ENCODE data around the gene FOXS1.

Gene FOXS1

DNA sequence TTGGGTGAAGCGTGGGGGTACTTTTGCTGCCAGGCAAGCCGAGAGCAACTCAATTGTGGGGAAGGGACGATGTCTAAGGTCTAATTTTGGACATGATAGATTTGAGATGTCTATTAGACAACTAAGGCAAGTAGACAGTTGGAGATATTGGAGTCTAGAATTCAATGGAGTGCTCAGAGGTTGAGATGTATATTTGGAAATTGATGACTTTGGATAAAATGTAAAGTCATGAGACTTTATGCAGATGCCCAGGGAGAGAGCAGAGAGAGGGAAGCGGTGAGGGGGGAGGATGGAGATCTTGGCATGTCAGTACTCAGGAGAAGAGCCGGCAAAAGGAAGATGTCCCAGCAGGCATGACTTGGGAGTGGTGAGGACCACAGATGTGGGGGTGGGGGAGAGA, 19.3 kb downstream of the FOXS1 start:
- H3K4me2 ChIP-seq (ENCODE audit: low read depth, low read length), result no peak overlapping the region
- no peaks in the 10 kb centered on the region for H4K20me1 ChIP-seq (ENCODE audit: insufficient read depth, low read length)
- no peaks in the 10 kb centered on the region for H3K79me2 ChIP-seq (ENCODE audit: low read length)
- no peak overlapping the region for H3K4me3 ChIP-seq (ENCODE audit: low read length)
- no peak overlapping the region for H3K27ac ChIP-seq (ENCODE audit: low read length)
- H2AFZ ChIP-seq (ENCODE audit: low read length), result no peak overlapping the region
- H3K4me1 ChIP-seq (ENCODE audit: low read length), result peaks cover 17% of the 10 kb centered on the region
- no peak overlapping the region for H3K9ac ChIP-seq (ENCODE audit: low read length)
- no peaks in the 10 kb centered on the region for H3K9me2 ChIP-seq (replicated peaks; ENCODE audit: insufficient read depth, low read length)
- no peaks in the 10 kb centered on the region for H3K9me3 ChIP-seq (replicated peaks; ENCODE audit: insufficient read depth, low read length)
- no peaks in the 10 kb centered on the region for H3F3A ChIP-seq (ENCODE audit: insufficient read depth, low read length)
- no peak for DNase-seq
- H3K27me3 ChIP-seq (replicated peaks; ENCODE audit: insufficient read depth, low read length), result no peaks in the 10 kb centered on the region; the same call in 1 of the 2 replicates
- H3K36me3 ChIP-seq (replicated peaks; ENCODE audit: insufficient read depth, low read length), result no peaks in the 10 kb centered on the region
- TF ChIP-seq EZH2 (optimal IDR thresholded peaks at IDR 0.05; ENCODE audit: low read depth, low read length) (no peak), EZH2phosphoT487 (IDR thresholded peaks at IDR 0.05; ENCODE audit: low read length) (no peak)
- TF ChIP-seq, protein P1, sequence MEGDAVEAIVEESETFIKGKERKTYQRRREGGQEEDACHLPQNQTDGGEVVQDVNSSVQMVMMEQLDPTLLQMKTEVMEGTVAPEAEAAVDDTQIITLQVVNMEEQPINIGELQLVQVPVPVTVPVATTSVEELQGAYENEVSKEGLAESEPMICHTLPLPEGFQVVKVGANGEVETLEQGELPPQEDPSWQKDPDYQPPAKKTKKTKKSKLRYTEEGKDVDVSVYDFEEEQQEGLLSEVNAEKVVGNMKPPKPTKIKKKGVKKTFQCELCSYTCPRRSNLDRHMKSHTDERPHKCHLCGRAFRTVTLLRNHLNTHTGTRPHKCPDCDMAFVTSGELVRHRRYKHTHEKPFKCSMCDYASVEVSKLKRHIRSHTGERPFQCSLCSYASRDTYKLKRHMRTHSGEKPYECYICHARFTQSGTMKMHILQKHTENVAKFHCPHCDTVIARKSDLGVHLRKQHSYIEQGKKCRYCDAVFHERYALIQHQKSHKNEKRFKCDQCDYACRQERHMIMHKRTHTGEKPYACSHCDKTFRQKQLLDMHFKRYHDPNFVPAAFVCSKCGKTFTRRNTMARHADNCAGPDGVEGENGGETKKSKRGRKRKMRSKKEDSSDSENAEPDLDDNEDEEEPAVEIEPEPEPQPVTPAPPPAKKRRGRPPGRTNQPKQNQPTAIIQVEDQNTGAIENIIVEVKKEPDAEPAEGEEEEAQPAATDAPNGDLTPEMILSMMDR (IDR thresholded peaks at IDR 0.05; ENCODE audit: low read length), result no peak

DNA sequence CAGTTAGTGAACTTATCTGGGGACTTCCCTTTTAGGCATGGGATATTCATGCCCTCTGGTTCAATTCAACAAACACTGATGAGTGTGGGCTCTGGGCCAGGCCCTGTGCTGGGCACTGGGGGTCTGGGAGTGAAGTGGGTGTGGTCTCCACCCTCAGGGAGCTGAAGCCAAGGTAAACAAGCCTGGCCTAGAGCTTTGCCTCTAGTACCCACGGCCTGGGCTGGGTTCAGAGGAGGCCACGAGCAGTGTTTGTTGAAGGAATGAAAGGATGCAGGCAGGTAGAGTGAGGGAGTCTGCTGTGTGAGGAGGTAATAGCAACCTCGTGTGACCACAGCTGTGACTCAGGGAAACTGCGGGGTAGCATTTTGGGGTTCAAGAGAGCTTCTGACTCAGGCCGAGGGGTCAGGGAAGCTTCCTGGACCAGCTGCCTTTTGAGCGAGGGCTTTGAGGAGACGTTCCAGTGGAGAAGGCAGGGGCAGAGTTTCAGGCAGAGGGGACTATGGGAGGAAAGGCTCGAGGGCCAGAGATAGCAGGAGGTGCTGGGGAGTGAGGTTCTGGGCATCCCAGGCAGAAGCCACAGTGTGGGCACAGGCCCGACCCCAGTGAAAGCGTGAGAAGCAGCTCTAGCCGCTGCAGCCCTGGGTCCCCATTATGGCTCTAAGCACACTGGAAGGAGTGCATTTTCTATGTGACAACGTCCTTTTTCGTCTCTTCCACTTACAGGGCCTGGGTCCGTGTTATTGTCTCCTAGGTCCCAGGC, 20.7 kb downstream of the FOXS1 start:
- TF ChIP-seq, protein P1 (IDR thresholded peaks at IDR 0.05; ENCODE audit: low read length), result no peak

GRCh38 chr20:31824125-31824485, 21.3 kb downstream of the FOXS1 start:
- no peaks in the 10 kb centered on the region for H3K9me2 ChIP-seq (replicated peaks; ENCODE audit: insufficient read depth, low read length)
- H2AFZ ChIP-seq (ENCODE audit: low read length), result no peak overlapping the region
- no peaks in the 10 kb centered on the region for H3K9me3 ChIP-seq (replicated peaks; ENCODE audit: insufficient read depth, low read length)
- TF ChIP-seq EZH2 (optimal IDR thresholded peaks at IDR 0.05; ENCODE audit: low read depth, low read length) (no peak), EZH2phosphoT487 (IDR thresholded peaks at IDR 0.05; ENCODE audit: low read length) (no peak)
- TF ChIP-seq, protein P1 (IDR thresholded peaks at IDR 0.05; ENCODE audit: low read length), result no peak
- H3K27me3 ChIP-seq (replicated peaks; ENCODE audit: insufficient read depth, low read length), result no peaks in the 10 kb centered on the region; the same call in 1 of the 2 replicates
- H3K4me3 ChIP-seq (ENCODE audit: low read length), result no peak overlapping the region
- H4K20me1 ChIP-seq (ENCODE audit: insufficient read depth, low read length), result no peaks in the 10 kb centered on the region
- H3K4me2 ChIP-seq (ENCODE audit: low read depth, low read length), result peak overlapping the region; percentile 21
- no peak overlapping the region for H3K27ac ChIP-seq (ENCODE audit: low read length)
- H3K79me2 ChIP-seq (ENCODE audit: low read length), result no peaks in the 10 kb centered on the region
- peaks cover 17% of the 10 kb centered on the region for H3K4me1 ChIP-seq (ENCODE audit: low read length)
- H3K36me3 ChIP-seq (replicated peaks; ENCODE audit: insufficient read depth, low read length), result no peaks in the 10 kb centered on the region
- no peak overlapping the region for H3K9ac ChIP-seq (ENCODE audit: low read length)
- H3F3A ChIP-seq (ENCODE audit: insufficient read depth, low read length), result no peaks in the 10 kb centered on the region
- no peak for DNase-seq

More for the DNA sequence above, 20.7 kb downstream of the FOXS1 start:
- Histone ChIP-seq H3K9ac (ENCODE audit: low read length) (no peak overlapping the region), H3K4me1 (ENCODE audit: low read length) (peaks cover 17% of the 10 kb centered on the region), H2AFZ (ENCODE audit: low read length) (no peak overlapping the region), H3K9me2 (replicated peaks; ENCODE audit: insufficient read depth, low read length) (no peaks in the 10 kb centered on the region), H3K27me3 (replicated peaks; ENCODE audit: insufficient read depth, low read length) (no peaks in the 10 kb centered on the region; the same call in 1 of the 2 replicates), H3K27ac (ENCODE audit: low read length) (no peak overlapping the region), H3K4me3 (ENCODE audit: low read length) (no peak overlapping the region), H4K20me1 (ENCODE audit: insufficient read depth, low read length) (no peaks in the 10 kb centered on the region), H3K9me3 (replicated peaks; ENCODE audit: insufficient read depth, low read length) (no peaks in the 10 kb centered on the region), H3K4me2 (ENCODE audit: low read depth, low read length) (no peak overlapping the region; the same call in 1 of the 2 replicates), H3F3A (ENCODE audit: insufficient read depth, low read length) (no peaks in the 10 kb centered on the region), H3K79me2 (ENCODE audit: low read length) (no peaks in the 10 kb centered on the region), H3K36me3 (replicated peaks; ENCODE audit: insufficient read depth, low read length) (no peaks in the 10 kb centered on the region)
- no peak for DNase-seq

All from MM.1S (cell line).